ENCODE results near the gene CFAP141. TPM values are rescaled to one million over a fixed set of nuclear protein-coding genes. Genes with fewer than 3 reads are reported as not detected.

CFAP141 gene
- total and polyA plus RNA-seq, 3 experiments from 2014 or later, result not detected

DNA sequence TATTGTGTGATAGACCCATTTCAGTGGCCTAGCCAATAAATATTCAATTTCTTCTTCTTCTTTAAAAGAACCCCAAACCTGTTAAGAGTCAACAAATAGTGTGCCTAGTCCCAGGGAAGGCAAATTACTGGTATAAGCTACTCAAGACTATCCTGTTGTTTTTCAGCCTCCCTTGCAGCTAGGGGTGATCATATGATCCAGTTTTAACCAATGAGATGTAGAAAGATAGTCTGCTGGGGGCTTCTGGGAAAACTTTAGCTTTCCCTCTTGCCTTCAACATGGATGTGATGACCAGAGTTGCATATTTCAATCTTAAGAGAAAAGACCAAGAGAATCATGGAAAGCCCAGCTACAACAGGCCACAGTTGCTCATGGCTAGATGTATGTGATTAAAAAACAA lies 46.6 kb downstream of the CFAP141 start:
- no peaks in the 10 kb centered on the region for H3K27me3 ChIP-seq (ENCODE audit: insufficient read depth, low read length, poor library complexity, severe bottlenecking)
- peaks cover 0 to 3% (median 0%) of the 10 kb centered on the region in 5 donors for H3K9me3 Mint-ChIP-seq
- peaks cover 33 to 84% (median 33%) of the 10 kb centered on the region in 3 donors for H3K36me3 Mint-ChIP-seq
- DNase-seq, result no peak
- H3K27ac ChIP-seq (ENCODE audit: low read depth, low read length), result peak overlapping the region; percentile 56
- peaks cover 0 to 2% of the 10 kb centered on the region in 2 donors for H3K27me3 Mint-ChIP-seq
- no peak overlapping the region for H3K4me3 ChIP-seq (ENCODE audit: low read length)
- ChIA-PET POLR2A (interaction anchor here (0.6 kb wide), 1 partner anchor 22 kb away, joined by 3 read pairs; no protein-coding TSS in a partner anchor), CTCF (interaction anchor here (1.4 to 1.9 kb wide), 4 partner anchors 9 to 21 kb away, joined by 3 to 7 read pairs (median 4); no protein-coding TSS in a partner anchor)
- H3K4me1 ChIP-seq (ENCODE audit: insufficient read depth, low read length), result peaks cover 61% of the 10 kb centered on the region
- H3K9me3 ChIP-seq (ENCODE audit: low read length), result no peaks in the 10 kb centered on the region
- H3K4me3 Mint-ChIP-seq, result no peak overlapping the region
- H3K27ac Mint-ChIP-seq, result peak overlapping the region; percentile 82 to 98 (median 94)
- peaks cover 45 to 73% (median 69%) of the 10 kb centered on the region in 3 donors for H3K4me1 Mint-ChIP-seq
- H3K36me3 ChIP-seq (ENCODE audit: insufficient read depth, low read length), result peaks cover 55% of the 10 kb centered on the region

DNA sequence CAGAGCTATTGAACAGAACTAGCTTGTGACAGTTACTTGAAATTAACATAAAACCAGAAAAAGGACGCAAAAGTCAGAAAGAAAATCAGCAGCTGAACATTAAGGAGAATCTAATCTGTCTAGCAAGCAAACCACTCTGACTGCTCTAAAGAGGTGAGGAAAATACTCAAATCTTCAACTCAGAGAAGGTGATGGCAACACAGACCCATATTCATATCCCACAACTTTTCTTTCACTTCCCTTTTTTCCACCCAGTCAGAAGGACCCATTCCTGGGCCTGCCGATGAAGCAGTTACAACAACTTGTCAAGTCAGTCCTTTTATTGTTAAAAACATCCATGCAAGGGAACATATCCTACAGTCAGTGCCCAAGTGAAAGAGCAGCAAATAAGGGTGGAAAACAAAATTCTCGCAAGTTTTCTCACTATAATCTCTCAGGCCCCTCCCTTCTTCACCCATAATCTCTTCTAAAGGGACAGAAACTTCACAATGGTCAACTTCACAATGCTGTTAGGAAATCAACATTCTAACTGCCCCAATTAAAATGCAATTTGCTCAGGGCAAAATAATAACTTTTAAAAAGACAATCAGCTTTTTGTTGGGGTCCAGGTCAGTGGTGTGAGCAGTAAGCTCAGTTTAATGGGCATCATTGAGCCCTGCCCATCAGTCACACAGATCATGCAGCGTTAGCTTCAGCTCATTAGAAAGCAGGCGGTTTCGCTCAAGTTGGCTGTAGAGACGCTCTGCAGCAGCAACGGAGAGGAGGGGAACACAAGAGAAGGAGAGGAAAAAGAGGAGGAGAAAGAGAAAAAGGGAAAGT lies 47.6 kb downstream of the CFAP141 start:
- Histone ChIP-seq H3K4me1 (ENCODE audit: insufficient read depth, low read length) (peaks cover 71% of the 10 kb centered on the region), H3K4me3 (ENCODE audit: low read length) (peak overlapping the region; percentile 4), H3K27ac (ENCODE audit: low read depth, low read length) (peak overlapping the region; percentile 56), H3K27me3 (ENCODE audit: insufficient read depth, low read length, poor library complexity, severe bottlenecking) (no peaks in the 10 kb centered on the region), H3K9me3 (ENCODE audit: low read length) (no peaks in the 10 kb centered on the region), H3K36me3 (ENCODE audit: insufficient read depth, low read length) (peaks cover 51% of the 10 kb centered on the region)
- no peak for DNase-seq
- peaks cover 24 to 84% (median 30%) of the 10 kb centered on the region in 3 donors for H3K36me3 Mint-ChIP-seq
- peaks cover 0 to 3% (median 0%) of the 10 kb centered on the region in 5 donors for H3K9me3 Mint-ChIP-seq
- H3K4me1 Mint-ChIP-seq, result peaks cover 46 to 74% (median 70%) of the 10 kb centered on the region in 3 donors
- H3K4me3 Mint-ChIP-seq, result peak overlapping the region in 6 of 7 donors; percentile 65 to 86 (median 74)
- ChIA-PET POLR2A (interaction anchor here (0.5 to 1.7 kb wide), 8 partner anchors 20 to 235 kb away, joined by 3 to 10 read pairs (median 6); partner anchors contain the start of genes RPS27 and UBAP2L), CTCF (interaction anchor here (1.3 to 1.9 kb wide), 5 partner anchors 10 to 177 kb away, joined by 3 to 6 read pairs (median 4); no protein-coding TSS in a partner anchor)
- H3K27ac Mint-ChIP-seq, result peak overlapping the region; percentile 82 to 98 (median 94)
- H3K27me3 Mint-ChIP-seq, result peaks cover 0 to 2% of the 10 kb centered on the region in 2 donors

DNA sequence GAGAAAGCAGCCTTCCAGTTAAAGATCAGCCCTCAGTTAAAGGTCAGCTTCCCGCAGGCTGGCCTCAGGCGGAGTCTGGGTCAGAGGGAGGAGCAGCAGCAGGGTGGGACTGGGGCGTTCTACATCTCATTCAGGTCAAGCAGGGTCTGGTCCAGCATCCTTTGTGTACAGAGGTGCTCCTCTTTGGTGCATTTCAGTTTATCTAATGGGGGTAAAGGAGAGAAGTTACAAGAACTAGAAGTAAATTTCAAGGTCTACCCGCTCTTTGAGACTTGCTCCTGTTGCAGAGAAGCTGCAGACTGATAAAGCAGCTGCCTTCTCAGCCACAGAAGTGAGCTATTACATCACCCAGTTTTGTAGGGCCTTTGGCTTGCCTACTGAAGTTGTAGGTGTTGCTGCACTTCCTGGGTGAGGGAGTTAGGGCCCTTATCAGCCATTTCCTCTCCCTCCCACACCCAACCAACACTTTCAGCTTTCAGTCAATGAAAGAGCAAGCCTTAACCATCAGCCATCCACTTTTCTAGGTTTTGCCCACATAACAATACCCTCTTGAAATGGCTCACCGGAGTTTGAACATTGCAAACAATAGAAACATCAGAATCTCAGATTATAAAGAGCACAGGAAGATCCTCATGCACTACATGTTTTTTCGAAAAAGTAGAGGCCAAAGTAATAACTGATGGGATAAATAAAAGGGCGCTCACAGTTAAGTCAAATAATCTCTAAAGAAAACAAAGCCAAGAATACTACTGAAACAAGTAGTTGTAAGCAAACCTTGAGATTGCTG lies 48.4 kb downstream of the CFAP141 start:
- H3K36me3 Mint-ChIP-seq, result peaks cover 21 to 76% (median 24%) of the 10 kb centered on the region in 3 donors
- peak overlapping the region; percentile 16 to 86 (median 67) for H3K4me3 Mint-ChIP-seq
- peaks cover 73% of the 10 kb centered on the region for H3K4me1 ChIP-seq (ENCODE audit: insufficient read depth, low read length)
- H3K9me3 Mint-ChIP-seq, result peaks cover 0 to 3% (median 0%) of the 10 kb centered on the region in 5 donors
- peak overlapping the region; percentile 4 for H3K4me3 ChIP-seq (ENCODE audit: low read length)
- H3K36me3 ChIP-seq (ENCODE audit: insufficient read depth, low read length), result peaks cover 46% of the 10 kb centered on the region
- peak overlapping the region; percentile 56 for H3K27ac ChIP-seq (ENCODE audit: low read depth, low read length)
- ChIA-PET CTCF (interaction anchor here (1.3 to 1.9 kb wide), 3 partner anchors 17 to 178 kb away, joined by 3 to 6 read pairs (median 5); no protein-coding TSS in a partner anchor), POLR2A (interaction anchor here (0.5 to 1.7 kb wide), 8 partner anchors 21 to 234 kb away, joined by 3 to 10 read pairs (median 6); partner anchors contain the start of genes RPS27 and UBAP2L)
- peaks cover 0 to under 1% of the 10 kb centered on the region in 2 donors for H3K27me3 Mint-ChIP-seq
- DNase-seq, result peak; percentile 49 to 85 (median 81)
- H3K9me3 ChIP-seq (ENCODE audit: low read length), result no peaks in the 10 kb centered on the region
- H3K27me3 ChIP-seq (ENCODE audit: insufficient read depth, low read length, poor library complexity, severe bottlenecking), result no peaks in the 10 kb centered on the region
- H3K4me1 Mint-ChIP-seq, result peaks cover 44 to 71% (median 62%) of the 10 kb centered on the region in 3 donors
- H3K27ac Mint-ChIP-seq, result peak overlapping the region; percentile 82 to 98 (median 94)

DNA sequence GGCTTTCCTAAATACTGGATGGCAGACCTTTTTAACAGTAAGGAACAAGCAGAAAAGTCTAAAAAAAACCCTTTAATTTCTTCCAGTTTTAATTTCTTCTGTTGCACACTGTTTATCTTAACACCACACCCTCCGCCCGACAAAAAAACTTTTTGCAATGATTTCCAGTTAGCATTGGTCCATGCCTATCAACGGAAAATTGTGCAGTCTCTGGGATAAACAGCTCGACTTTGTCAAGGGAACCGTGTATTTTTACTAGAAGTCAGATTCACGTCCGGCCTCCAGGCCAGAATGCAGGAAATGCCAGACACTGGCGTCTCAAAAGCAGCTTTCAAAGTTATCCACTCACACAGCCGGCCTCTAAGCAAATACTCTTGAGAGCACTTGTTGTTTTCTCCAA lies 50.9 kb downstream of the CFAP141 start:
- no peak for DNase-seq
- H3K36me3 Mint-ChIP-seq, result peaks cover 18 to 53% (median 18%) of the 10 kb centered on the region in 3 donors
- H3K36me3 ChIP-seq (ENCODE audit: insufficient read depth, low read length), result peaks cover 24% of the 10 kb centered on the region
- H3K4me1 Mint-ChIP-seq, result peaks cover 44 to 57% (median 54%) of the 10 kb centered on the region in 3 donors
- no peaks in the 10 kb centered on the region for H3K9me3 ChIP-seq (ENCODE audit: low read length)
- H3K9me3 Mint-ChIP-seq, result peaks cover 0 to 3% (median 0%) of the 10 kb centered on the region in 5 donors
- H3K4me3 Mint-ChIP-seq, result no peak overlapping the region
- POLR2A ChIA-PET, result no interaction called here
- no peak overlapping the region for H3K4me3 ChIP-seq (ENCODE audit: low read length)
- H3K27ac Mint-ChIP-seq, result peak overlapping the region in 7 of 8 donors; percentile 42 to 93 (median 66)
- H3K27me3 Mint-ChIP-seq, result no peaks in the 10 kb centered on the region
- H3K4me1 ChIP-seq (ENCODE audit: insufficient read depth, low read length), result peaks cover 67% of the 10 kb centered on the region
- H3K27ac ChIP-seq (ENCODE audit: low read depth, low read length), result peak overlapping the region; percentile 38
- CTCF ChIA-PET, result interaction anchor here (1.5 kb wide), 2 partner anchors 21 to 148 kb away, joined by 3 read pairs; no protein-coding TSS in a partner anchor
- H3K27me3 ChIP-seq (ENCODE audit: insufficient read depth, low read length, poor library complexity, severe bottlenecking), result no peaks in the 10 kb centered on the region

DNA sequence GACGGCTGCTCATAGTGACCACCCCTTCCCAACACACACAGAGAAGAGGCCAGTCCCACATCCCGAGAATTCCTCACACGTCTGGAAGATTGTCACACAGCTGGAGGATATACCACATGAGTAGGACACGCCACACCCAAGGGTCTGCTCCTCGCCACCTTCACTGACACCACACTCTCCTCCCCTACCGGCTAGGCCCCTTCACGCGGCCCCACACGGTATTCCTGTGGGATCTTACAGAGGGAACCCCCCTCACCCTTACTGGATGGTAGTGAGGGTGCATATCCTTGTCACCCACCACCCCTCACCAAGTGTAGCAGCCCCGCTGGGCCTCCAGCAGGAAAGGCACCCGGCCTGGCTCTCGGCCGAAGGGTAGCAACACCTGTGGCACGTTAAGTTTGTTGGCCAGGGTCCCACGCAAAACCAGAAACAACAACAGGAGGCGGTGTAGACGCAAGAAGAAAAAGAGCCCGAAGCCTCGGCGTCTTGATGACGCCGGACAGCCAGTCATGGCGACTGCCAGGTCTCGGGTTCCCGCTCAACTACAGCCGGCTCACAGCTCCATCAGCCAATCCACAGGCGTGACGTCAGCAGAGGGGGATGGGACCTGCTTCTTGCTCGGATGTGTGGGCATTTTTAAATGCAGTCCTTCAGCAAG lies 51.5 kb downstream of the CFAP141 start, which contains the start of gene NUP210L:
Gene NUP210L (minus strand): TSS at position 540 of the 658 bp plus-strand sequence.
- H3K4me3 ChIP-seq (ENCODE audit: low read length), result no peak within 1 kb of the TSS
- H3K4me3 Mint-ChIP-seq, result no peak within 1 kb of the TSS
- CTCF ChIA-PET, result no interaction called here

DNA sequence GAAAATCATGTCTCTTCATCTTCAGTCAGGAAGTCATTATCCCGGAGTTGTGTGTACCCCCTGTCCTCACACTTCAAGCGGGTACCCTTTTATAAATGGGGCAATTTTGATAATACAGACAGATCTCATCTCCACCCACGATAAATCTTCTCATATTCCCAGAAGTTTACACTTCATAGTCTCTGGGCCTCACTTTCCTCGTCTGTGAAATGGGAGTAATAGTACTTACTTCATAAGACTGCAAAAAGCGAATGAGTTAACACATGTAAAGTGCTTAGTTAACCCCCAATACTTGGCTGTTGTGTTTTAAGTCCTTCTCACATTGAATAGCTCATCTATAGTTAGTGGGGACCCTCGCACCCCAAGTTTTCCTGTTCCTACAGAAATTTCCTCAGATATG lies 52.1 kb downstream of the CFAP141 start:
- H3K27ac ChIP-seq (ENCODE audit: low read depth, low read length), result no peak overlapping the region
- H3K4me1 ChIP-seq (ENCODE audit: insufficient read depth, low read length), result peaks cover 55% of the 10 kb centered on the region
- Mint-ChIP-seq H3K27ac (peak overlapping the region; percentile 43 to 92 (median 84)), H3K27me3 (no peaks in the 10 kb centered on the region), H3K4me1 (peaks cover 35 to 45% (median 43%) of the 10 kb centered on the region in 3 donors), H3K4me3 (no peak overlapping the region), H3K36me3 (peaks cover 10 to 42% (median 11%) of the 10 kb centered on the region in 3 donors), H3K9me3 (peaks cover 0 to 2% (median 0%) of the 10 kb centered on the region in 5 donors)
- H3K9me3 ChIP-seq (ENCODE audit: low read length), result no peaks in the 10 kb centered on the region
- H3K36me3 ChIP-seq (ENCODE audit: insufficient read depth, low read length), result peaks cover 14% of the 10 kb centered on the region
- CTCF ChIA-PET, result no interaction called here
- H3K27me3 ChIP-seq (ENCODE audit: insufficient read depth, low read length, poor library complexity, severe bottlenecking), result no peaks in the 10 kb centered on the region
- H3K4me3 ChIP-seq (ENCODE audit: low read length), result no peak overlapping the region
- POLR2A ChIA-PET, result no interaction called here
- DNase-seq, result no peak

More for the DNA sequence above, 51.5 kb downstream of the CFAP141 start, which contains the start of gene NUP210L:
- no peak for DNase-seq
- H3K27me3 ChIP-seq (ENCODE audit: insufficient read depth, low read length, poor library complexity, severe bottlenecking), result no peaks in the 10 kb centered on the region
- POLR2A ChIA-PET, result no interaction called here
- H3K27ac Mint-ChIP-seq, result peak within 1 kb of the TSS; percentile 53 to 93 (median 84)
- H3K27ac ChIP-seq (ENCODE audit: low read depth, low read length), result peak within 1 kb of the TSS; percentile 38
- H3K9me3 Mint-ChIP-seq, result peaks cover 0 to 3% (median 0%) of the 10 kb centered on the region in 5 donors
- no peaks in the 10 kb centered on the region for H3K27me3 Mint-ChIP-seq
- H3K4me1 ChIP-seq (ENCODE audit: insufficient read depth, low read length), result peaks cover 61% of the 10 kb centered on the region
- H3K4me1 Mint-ChIP-seq, result peaks cover 41 to 52% (median 49%) of the 10 kb centered on the region in 3 donors
- H3K36me3 ChIP-seq (ENCODE audit: insufficient read depth, low read length), result peaks cover 18% of the 10 kb centered on the region
- H3K36me3 Mint-ChIP-seq, result peaks cover 15 to 48% (median 15%) of the 10 kb centered on the region in 3 donors
- no peaks in the 10 kb centered on the region for H3K9me3 ChIP-seq (ENCODE audit: low read length)

DNA sequence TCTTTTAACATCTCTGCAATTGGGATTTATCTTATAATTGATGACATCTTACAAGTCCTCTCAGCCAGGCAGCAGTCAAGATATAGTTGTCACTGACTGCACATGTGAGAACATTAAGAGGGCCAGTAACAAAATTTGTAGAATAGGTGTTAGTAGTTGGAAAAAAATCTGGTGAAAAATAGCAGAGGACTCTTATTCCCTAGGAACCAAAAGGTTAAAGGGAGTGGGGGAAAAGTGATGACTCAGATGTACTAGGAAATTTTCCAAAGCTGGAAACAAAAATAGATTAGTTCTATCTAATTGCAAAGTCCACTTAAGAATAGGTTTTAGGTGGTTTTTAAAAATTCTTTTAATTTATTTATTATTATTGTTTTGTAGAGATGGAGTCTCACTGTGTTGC lies 54.8 kb downstream of the CFAP141 start:
- H3K4me1 Mint-ChIP-seq, result peaks cover 14 to 26% (median 20%) of the 10 kb centered on the region in 3 donors
- no peaks in the 10 kb centered on the region for H3K9me3 ChIP-seq (ENCODE audit: low read length)
- H3K27me3 ChIP-seq (ENCODE audit: insufficient read depth, low read length, poor library complexity, severe bottlenecking), result no peaks in the 10 kb centered on the region
- no peak overlapping the region for H3K27ac ChIP-seq (ENCODE audit: low read depth, low read length)
- H3K36me3 Mint-ChIP-seq, result peaks cover 0 to 24% (median 0%) of the 10 kb centered on the region in 3 donors
- peaks cover 29% of the 10 kb centered on the region for H3K4me1 ChIP-seq (ENCODE audit: insufficient read depth, low read length)
- peaks cover 14% of the 10 kb centered on the region for H3K36me3 ChIP-seq (ENCODE audit: insufficient read depth, low read length)
- peak overlapping the region in 4 of 8 donors; percentile 45 to 77 (median 55) for H3K27ac Mint-ChIP-seq
- CTCF ChIA-PET, result no interaction called here
- no peaks in the 10 kb centered on the region for H3K27me3 Mint-ChIP-seq
- no peak for DNase-seq
- POLR2A ChIA-PET, result no interaction called here
- no peak overlapping the region for H3K4me3 ChIP-seq (ENCODE audit: low read length)
- H3K9me3 Mint-ChIP-seq, result no peaks in the 10 kb centered on the region
- H3K4me3 Mint-ChIP-seq, result no peak overlapping the region
